ENCODE data around the gene SURF1.
"Not testable (repeated sequence)": the region's sequence is repeated elsewhere in the genome, so short reads cannot be mapped to it uniquely, and the experiment has no call there.

SURF1 gene

GRCh38 chr9:133356391-133357091, at the start of gene SURF1, which contains the start of gene SURF2:
Gene SURF1, minus strand, starts transcription at chr9:133356487. Its CDS starts 34 bp downstream, at chr9:133356453.
Gene SURF2, plus strand, starts transcription at chr9:133356550. Its CDS starts 43 bp downstream, at chr9:133356593.
- DNase-seq, result peak; percentile 90

GRCh38 chr9:133405508-133406438, 49.5 kb upstream of the SURF1 start:
- DNase-seq, result no peak

- no peak for DNase-seq
These were observed 48.2 kb upstream of the SURF1 start for GRCh38 chr9:133404454-133405002.

GRCh38 chr9:133403766-133404453, 47.6 kb upstream of the SURF1 start:
- DNase-seq, result peak; percentile 70

- DNase-seq, result no peak
These were observed 46.4 kb upstream of the SURF1 start for GRCh38 chr9:133402689-133403088.

- DNase-seq, result no peak
These were observed 45.3 kb upstream of the SURF1 start for GRCh38 chr9:133401588-133401987.

- no peak for DNase-seq
These were observed 44.0 kb upstream of the SURF1 start for GRCh38 chr9:133400292-133400691.

- DNase-seq, result no peak
These were observed 41.6 kb upstream of the SURF1 start for GRCh38 chr9:133397895-133398294.

- no peak for DNase-seq
These were observed 41.1 kb upstream of the SURF1 start for GRCh38 chr9:133397370-133397769.

GRCh38 chr9:133396952-133397351, 40.7 kb upstream of the SURF1 start:
- no peak for DNase-seq

GRCh38 chr9:133394687-133395271, 38.5 kb upstream of the SURF1 start:
- DNase-seq, result no peak

- no peak for DNase-seq
These were observed 37.1 kb upstream of the SURF1 start for GRCh38 chr9:133393399-133393798.

GRCh38 chr9:133392308-133392707, 36.0 kb upstream of the SURF1 start:
- DNase-seq, result not testable (repeated sequence)

GRCh38 chr9:133391449-133391848, 35.2 kb upstream of the SURF1 start:
- not testable (repeated sequence) for DNase-seq

GRCh38 chr9:133390713-133391112, 34.4 kb upstream of the SURF1 start:
- no peak for DNase-seq

GRCh38 chr9:133389562-133389961, 33.3 kb upstream of the SURF1 start:
- no peak for DNase-seq

GRCh38 chr9:133389025-133389557, 32.8 kb upstream of the SURF1 start:
- no peak for DNase-seq

GRCh38 chr9:133387680-133388079, 31.4 kb upstream of the SURF1 start:
- no peak for DNase-seq

- no peak for DNase-seq
These were observed 30.1 kb upstream of the SURF1 start for GRCh38 chr9:133386338-133386737.

- DNase-seq, result no peak
These were observed 29.2 kb upstream of the SURF1 start for GRCh38 chr9:133385452-133385851.

- DNase-seq, result no peak
These were observed 28.5 kb upstream of the SURF1 start for GRCh38 chr9:133384736-133385321.

GRCh38 chr9:133383438-133383837, 27.2 kb upstream of the SURF1 start:
- no peak for DNase-seq
